ENCODE data around the gene ARFGAP1.

Gene ARFGAP1

DNA sequence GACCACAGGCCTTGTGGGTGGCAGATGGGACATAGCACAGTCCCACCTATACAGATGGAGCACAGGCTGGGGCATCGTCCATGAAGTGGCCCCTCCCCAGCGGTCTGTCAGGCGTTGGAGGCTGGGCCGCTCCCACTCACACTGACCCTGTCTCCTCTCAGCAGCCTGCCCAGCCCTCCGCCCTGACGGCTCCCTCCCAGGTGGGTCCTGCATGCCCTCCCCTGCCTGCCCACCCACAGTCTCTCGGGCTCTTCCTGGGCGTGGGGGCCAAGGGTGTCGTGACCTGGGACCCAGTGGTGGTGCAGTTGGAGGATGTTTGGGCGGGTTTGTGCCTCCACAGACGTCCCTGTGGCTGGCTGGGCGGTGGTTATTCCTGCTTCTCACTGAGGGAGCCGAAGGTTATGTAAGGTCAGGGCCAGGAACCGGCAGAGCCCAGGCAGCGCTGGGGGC is 42.7 kb downstream of the ARFGAP1 start:
- no CpG with 5 or more reads among the region's 15 CpGs for WGBS (ENCODE audit: insufficient coverage, insufficient read length)

DNA sequence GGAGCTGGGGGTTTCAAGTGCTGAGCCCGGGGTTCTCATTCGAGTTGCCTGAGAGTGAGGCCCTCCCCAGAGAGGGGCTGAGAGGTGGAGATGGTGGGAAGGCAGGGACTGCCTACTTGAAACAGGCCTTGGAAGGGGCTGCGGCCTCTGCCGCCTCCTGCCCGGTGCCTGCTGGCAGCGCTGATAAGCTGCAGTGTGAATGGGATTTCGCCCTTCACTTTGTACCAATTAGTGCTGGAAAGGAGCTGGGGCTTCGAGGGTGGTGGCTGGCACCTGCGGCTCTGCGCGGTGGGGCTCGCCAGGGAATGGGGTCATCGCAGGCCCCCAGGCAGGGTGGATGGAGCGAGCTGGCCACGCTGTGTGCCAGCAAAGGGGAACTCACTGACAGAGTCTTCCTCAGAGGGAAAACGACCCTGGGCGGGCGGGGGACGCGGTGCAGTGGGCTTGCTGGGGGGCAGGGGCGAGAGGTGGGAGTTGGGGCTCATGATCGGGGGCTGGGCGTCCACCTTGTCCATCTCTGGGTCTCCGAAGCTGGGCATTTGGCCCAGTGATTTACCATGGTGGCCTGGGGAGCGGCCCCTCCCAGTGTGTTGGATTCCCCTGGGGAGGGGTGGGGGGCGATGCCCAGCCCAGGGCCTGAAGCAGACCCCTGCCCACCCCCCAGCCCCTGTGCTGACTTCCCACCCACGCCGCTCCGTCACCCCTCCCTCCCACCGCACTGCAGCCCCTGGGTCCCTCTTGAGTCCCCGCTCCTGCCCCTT is 43.3 kb downstream of the ARFGAP1 start:
- no peak for DNase-seq (ENCODE audit: low read depth, low spot score)
- WGBS (ENCODE audit: insufficient coverage, insufficient read length), result no CpG with 5 or more reads among the region's 31 CpGs
- Histone ChIP-seq H3K4me1 (ENCODE audit: control insufficient read depth, insufficient read depth, low read length) (no peaks in the 10 kb centered on the region), H3K9me3 (ENCODE audit: control insufficient read depth, insufficient read depth, low read length) (no peaks in the 10 kb centered on the region), H3K27ac (ENCODE audit: low read length) (no peak overlapping the region), H3K4me3 (ENCODE audit: low read length) (no peak overlapping the region), H3K27me3 (ENCODE audit: control insufficient read depth, insufficient read depth, low read length) (no peaks in the 10 kb centered on the region), H3K36me3 (ENCODE audit: control insufficient read depth, insufficient read depth, low read length) (no peaks in the 10 kb centered on the region)

More for the DNA sequence above, 42.7 kb downstream of the ARFGAP1 start:
- Histone ChIP-seq H3K4me1 (ENCODE audit: control insufficient read depth, insufficient read depth, low read length) (no peaks in the 10 kb centered on the region), H3K9me3 (ENCODE audit: control insufficient read depth, insufficient read depth, low read length) (no peaks in the 10 kb centered on the region), H3K27ac (ENCODE audit: low read length) (no peak overlapping the region), H3K36me3 (ENCODE audit: control insufficient read depth, insufficient read depth, low read length) (no peaks in the 10 kb centered on the region), H3K4me3 (ENCODE audit: low read length) (no peak overlapping the region), H3K27me3 (ENCODE audit: control insufficient read depth, insufficient read depth, low read length) (no peaks in the 10 kb centered on the region)
- DNase-seq (ENCODE audit: low read depth, low spot score), result no peak

DNA sequence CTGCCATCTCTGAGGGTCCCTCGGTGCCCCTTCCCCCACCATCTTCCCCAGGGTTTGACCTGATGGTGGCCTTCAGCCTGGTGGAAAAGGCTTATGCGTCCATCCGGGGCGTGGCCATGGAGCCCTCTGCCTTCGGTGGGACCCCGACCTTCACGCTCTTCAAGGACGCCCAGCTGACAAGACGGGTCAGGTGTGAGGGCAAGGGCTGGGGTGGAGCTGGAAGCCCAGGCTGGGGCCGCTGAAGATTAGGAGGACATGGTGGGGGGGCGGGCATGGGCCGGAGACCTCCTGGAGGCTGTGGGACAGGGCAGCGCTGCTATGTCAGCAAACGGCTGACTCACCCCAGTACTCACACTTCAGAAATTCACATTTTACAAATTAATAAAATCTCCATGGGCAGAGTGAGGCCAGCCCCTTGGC is 43.9 kb downstream of the ARFGAP1 start:
- no CpG with 5 or more reads among the region's 14 CpGs for WGBS (ENCODE audit: insufficient coverage, insufficient read length)
- Histone ChIP-seq H3K36me3 (ENCODE audit: control insufficient read depth, insufficient read depth, low read length) (no peaks in the 10 kb centered on the region), H3K9me3 (ENCODE audit: control insufficient read depth, insufficient read depth, low read length) (no peaks in the 10 kb centered on the region), H3K27ac (ENCODE audit: low read length) (no peak overlapping the region), H3K27me3 (ENCODE audit: control insufficient read depth, insufficient read depth, low read length) (no peaks in the 10 kb centered on the region), H3K4me3 (ENCODE audit: low read length) (no peak overlapping the region), H3K4me1 (ENCODE audit: control insufficient read depth, insufficient read depth, low read length) (no peaks in the 10 kb centered on the region)
- DNase-seq (ENCODE audit: low read depth, low spot score), result no peak

DNA sequence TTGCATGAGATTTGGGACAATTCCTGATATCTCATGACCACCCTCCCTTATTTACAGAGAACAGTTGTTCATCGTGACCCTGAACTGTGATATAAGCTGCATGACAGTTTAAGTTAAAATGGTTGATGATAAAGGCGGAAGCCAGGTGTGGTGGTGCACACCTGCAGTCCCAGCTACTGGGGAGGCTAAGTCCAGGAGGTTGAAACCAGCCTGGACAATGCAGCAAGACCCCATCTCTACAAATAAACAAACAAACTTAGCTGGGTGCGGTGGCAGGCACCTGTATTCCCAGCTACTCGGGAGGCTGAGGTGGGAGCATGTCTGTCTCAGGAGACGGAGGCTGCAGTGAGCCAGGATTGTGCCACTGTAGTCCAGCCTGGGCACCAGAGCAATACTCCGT is 44.4 kb downstream of the ARFGAP1 start:
- Histone ChIP-seq H3K27ac (ENCODE audit: low read length) (no peak overlapping the region), H3K4me3 (ENCODE audit: low read length) (no peak overlapping the region), H3K36me3 (ENCODE audit: control insufficient read depth, insufficient read depth, low read length) (no peaks in the 10 kb centered on the region), H3K27me3 (ENCODE audit: control insufficient read depth, insufficient read depth, low read length) (no peaks in the 10 kb centered on the region), H3K9me3 (ENCODE audit: control insufficient read depth, insufficient read depth, low read length) (no peaks in the 10 kb centered on the region), H3K4me1 (ENCODE audit: control insufficient read depth, insufficient read depth, low read length) (no peaks in the 10 kb centered on the region)
- no CpG with 5 or more reads among the region's 6 CpGs for WGBS (ENCODE audit: insufficient coverage, insufficient read length)
- DNase-seq (ENCODE audit: low read depth, low spot score), result no peak

DNA sequence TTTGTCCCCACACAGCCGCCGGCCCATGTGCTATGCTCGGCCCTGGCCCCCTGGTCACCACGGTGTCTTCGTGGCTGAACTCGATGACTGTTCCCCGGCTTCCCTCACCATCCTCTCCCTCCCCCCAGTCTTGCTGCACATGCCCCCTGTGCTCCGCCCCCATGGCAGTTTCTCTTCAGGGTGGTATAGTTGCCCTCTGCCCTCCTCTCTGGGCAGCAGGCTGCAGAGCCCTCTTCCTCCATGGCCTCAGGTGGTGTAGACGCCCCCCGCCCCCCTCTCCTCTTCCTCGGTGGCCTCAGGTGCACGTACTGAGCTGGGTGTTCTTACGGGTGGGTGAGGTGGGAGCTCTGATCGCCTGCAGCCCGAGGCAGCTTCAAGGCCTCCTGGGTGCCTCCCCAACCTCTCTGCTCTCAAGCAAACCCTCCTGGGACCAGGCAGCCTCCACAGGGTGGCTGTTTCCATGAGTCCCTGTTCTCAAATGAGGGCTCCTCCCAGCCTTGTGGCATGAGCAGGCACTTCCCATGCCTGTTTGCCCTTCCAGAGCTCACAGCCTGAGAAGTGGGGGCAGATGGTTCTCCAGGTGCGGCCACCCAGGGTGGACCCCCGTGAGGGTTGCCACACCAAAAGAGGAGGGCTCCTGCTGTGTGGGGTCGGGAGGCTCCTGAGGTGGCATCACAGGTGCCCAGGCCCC is 45.1 kb downstream of the ARFGAP1 start:
- Histone ChIP-seq H3K36me3 (ENCODE audit: control insufficient read depth, insufficient read depth, low read length) (no peaks in the 10 kb centered on the region), H3K27ac (ENCODE audit: low read length) (no peak overlapping the region), H3K9me3 (ENCODE audit: control insufficient read depth, insufficient read depth, low read length) (no peaks in the 10 kb centered on the region), H3K4me1 (ENCODE audit: control insufficient read depth, insufficient read depth, low read length) (no peaks in the 10 kb centered on the region), H3K27me3 (ENCODE audit: control insufficient read depth, insufficient read depth, low read length) (no peaks in the 10 kb centered on the region), H3K4me3 (ENCODE audit: low read length) (no peak overlapping the region)
- no peak for DNase-seq (ENCODE audit: low read depth, low spot score)
- WGBS (ENCODE audit: insufficient coverage, insufficient read length), result no CpG with 5 or more reads among the region's 18 CpGs

DNA sequence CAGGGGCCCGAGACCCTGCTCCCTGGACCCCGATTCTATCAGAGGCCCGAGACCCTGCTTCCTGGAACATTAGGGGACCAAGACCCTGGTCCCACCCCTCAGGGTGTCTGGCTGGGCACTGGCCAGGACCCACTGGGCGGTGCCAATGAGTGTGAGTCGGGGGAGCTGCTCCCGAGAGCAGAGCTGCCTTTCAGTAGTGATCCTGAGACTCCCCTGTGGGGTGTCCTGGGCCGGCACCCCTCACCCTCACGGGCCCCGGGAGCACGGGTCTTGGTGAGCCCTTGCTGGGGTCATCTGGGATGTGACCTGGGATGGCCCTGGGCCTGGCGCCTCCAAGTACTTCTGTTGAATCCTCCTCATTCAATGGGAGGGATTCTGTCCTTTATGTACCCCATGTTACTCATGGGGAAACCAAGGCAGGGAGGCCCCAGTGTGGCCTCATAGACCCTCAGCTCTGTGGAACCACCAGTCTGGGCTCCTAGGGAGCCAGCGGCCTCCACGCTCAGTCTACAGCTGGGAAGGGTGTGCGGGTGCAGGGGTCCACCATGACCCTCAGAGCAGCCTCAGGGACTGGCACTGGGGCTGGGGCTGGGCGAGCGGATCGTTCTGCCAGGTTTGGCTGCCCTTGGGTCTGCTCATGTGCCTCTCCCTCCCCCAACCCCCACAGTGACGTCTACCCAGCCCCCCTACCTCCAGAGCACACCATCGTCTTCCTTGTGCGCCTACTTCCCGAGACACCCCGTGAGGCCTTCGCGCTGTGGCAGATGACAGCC is 46.0 kb downstream of the ARFGAP1 start:
- WGBS (ENCODE audit: insufficient coverage, insufficient read length), result no CpG with 5 or more reads among the region's 24 CpGs
- Histone ChIP-seq H3K4me3 (ENCODE audit: low read length) (no peak overlapping the region), H3K4me1 (ENCODE audit: control insufficient read depth, insufficient read depth, low read length) (no peaks in the 10 kb centered on the region), H3K36me3 (ENCODE audit: control insufficient read depth, insufficient read depth, low read length) (no peaks in the 10 kb centered on the region), H3K9me3 (ENCODE audit: control insufficient read depth, insufficient read depth, low read length) (no peaks in the 10 kb centered on the region), H3K27me3 (ENCODE audit: control insufficient read depth, insufficient read depth, low read length) (no peaks in the 10 kb centered on the region), H3K27ac (ENCODE audit: low read length) (no peak overlapping the region)
- no peak for DNase-seq (ENCODE audit: low read depth, low spot score)

DNA sequence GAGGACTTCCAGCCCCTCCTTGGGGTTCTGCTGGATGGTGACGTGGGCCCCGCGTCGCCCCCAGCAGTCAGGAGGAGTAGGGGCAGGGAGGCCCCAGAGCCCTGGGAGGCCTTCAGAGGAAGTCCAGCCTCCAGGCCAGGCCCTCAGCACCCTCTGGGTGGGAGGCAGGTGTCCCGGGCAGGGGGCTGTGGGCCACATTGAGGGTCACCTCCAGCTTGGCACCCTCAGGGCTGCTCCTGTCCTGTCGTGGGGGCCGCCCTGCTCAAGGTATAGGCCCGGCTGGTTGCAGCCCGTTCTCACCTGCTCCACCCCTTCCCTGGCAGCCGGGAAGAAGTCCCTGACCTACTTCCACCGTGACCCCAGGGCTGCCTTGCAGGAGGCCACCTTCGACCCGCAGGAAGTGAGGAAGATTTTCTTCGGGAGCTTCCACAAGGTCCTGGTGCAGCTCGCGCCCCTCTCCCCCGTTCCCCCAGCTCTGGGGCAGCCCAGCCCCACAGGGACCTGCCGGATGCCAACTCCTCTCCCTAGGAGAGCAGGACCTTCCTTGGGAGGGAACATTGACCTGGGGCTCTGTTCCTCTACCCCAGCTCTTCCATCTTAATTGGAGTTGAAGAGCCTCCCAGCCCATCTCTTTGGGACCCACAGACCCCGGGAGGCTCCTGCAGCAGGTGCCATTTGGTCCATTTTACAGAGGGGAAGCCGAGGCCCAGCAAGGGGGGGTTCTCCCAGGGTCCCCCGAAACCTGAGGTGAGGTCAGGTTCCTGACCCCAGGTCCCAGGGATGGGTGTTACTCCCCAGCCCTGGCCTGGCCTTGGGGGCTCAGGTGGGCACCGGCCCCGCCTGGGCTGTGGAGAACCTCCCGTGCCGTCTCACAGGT is 46.8 kb downstream of the ARFGAP1 start:
- no peaks in the 10 kb centered on the region for H3K27me3 ChIP-seq (ENCODE audit: control insufficient read depth, insufficient read depth, low read length)
- H3K4me1 ChIP-seq (ENCODE audit: control insufficient read depth, insufficient read depth, low read length), result no peaks in the 10 kb centered on the region
- no peaks in the 10 kb centered on the region for H3K36me3 ChIP-seq (ENCODE audit: control insufficient read depth, insufficient read depth, low read length)
- no peak for DNase-seq (ENCODE audit: low read depth, low spot score)
- WGBS (ENCODE audit: insufficient coverage, insufficient read length), result no CpG with 5 or more reads among the region's 25 CpGs
- no peaks in the 10 kb centered on the region for H3K9me3 ChIP-seq (ENCODE audit: control insufficient read depth, insufficient read depth, low read length)
- no peak overlapping the region for H3K27ac ChIP-seq (ENCODE audit: low read length)
- H3K4me3 ChIP-seq (ENCODE audit: low read length), result no peak overlapping the region

DNA sequence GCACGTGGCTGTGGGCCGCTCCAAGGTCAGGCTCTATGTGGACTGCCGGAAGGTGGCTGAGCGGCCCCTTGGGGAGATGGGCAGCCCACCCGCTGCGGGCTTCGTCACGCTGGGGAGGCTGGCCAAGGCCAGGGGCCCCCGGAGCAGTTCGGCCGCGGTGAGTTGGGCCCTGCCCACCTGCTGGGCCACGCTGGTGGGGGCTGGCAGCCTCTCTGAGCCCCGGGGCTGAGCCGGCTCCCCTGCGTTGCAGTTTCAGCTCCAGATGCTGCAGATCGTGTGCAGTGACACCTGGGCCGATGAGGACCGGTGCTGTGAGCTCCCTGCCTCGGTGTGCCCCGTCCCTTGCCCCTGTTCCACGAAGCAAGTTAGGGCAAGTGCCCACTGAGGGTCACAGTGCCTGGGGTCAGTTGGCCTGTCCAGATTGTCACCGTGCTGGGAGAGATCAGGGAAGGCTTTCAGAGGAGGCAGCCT is 47.5 kb downstream of the ARFGAP1 start:
- H3K27me3 ChIP-seq (ENCODE audit: control insufficient read depth, insufficient read depth, low read length), result no peaks in the 10 kb centered on the region
- no peak for DNase-seq (ENCODE audit: low read depth, low spot score)
- no peaks in the 10 kb centered on the region for H3K36me3 ChIP-seq (ENCODE audit: control insufficient read depth, insufficient read depth, low read length)
- no peaks in the 10 kb centered on the region for H3K9me3 ChIP-seq (ENCODE audit: control insufficient read depth, insufficient read depth, low read length)
- WGBS (ENCODE audit: insufficient coverage, insufficient read length), result no CpG with 5 or more reads among the region's 23 CpGs
- H3K4me3 ChIP-seq (ENCODE audit: low read length), result no peak overlapping the region
- no peaks in the 10 kb centered on the region for H3K4me1 ChIP-seq (ENCODE audit: control insufficient read depth, insufficient read depth, low read length)
- no peak overlapping the region for H3K27ac ChIP-seq (ENCODE audit: low read length)

DNA sequence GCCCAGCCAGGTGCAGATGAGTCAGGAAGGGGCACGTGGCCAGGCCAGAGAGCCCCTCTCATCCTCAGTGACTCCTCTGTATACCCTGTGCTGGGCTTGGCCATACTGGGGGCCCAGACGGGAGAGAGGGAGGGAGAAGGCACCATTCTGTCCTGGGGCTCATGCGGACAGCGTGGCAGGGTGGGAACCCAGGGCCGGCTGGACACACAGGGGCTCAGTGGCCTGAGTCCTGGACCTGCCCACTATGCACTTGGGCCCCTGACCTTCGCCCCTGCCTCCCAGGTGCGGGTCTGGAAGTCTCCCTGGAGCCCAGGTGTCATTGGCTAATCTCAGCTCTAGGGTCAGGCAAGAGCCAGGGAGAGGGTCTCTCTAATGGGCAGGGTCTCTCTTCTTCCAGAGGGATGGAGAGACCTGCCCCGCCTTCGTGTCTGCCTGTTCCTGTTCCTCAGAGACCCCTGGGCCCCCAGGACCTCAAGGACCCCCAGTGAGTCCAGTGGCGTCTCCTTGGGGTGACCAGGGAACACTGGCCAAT is 48.1 kb downstream of the ARFGAP1 start:
- no peak for DNase-seq (ENCODE audit: low read depth, low spot score)
- WGBS (ENCODE audit: insufficient coverage, insufficient read length), result no CpG with 5 or more reads among the region's 10 CpGs
- Histone ChIP-seq H3K4me3 (ENCODE audit: low read length) (no peak overlapping the region), H3K27me3 (ENCODE audit: control insufficient read depth, insufficient read depth, low read length) (no peaks in the 10 kb centered on the region), H3K36me3 (ENCODE audit: control insufficient read depth, insufficient read depth, low read length) (no peaks in the 10 kb centered on the region), H3K4me1 (ENCODE audit: control insufficient read depth, insufficient read depth, low read length) (no peaks in the 10 kb centered on the region), H3K27ac (ENCODE audit: low read length) (no peak overlapping the region), H3K9me3 (ENCODE audit: control insufficient read depth, insufficient read depth, low read length) (no peaks in the 10 kb centered on the region)
